ENCODE results near the gene PCDHA7. TPM values are rescaled to one million over a fixed set of nuclear protein-coding genes. Genes with fewer than 3 reads are reported as not detected.
"Not testable (repeated sequence)": the region's sequence is repeated elsewhere in the genome, so short reads cannot be mapped to it uniquely, and the experiment has no call there.

Gene PCDHA7
- under 1 TPM; 0.52 to 0.87 TPM for total RNA-seq
- under 1 TPM; 0.10 to 0.66 (median 0.49) TPM for polyA plus RNA-seq (ENCODE audit: insufficient read length in 6 of 6)
- long read RNA-seq, donor 1, partial matches to known transcripts, result 0 of 1 reads
- long read RNA-seq, donor 1, other reads (novel, unspliced or antisense), result 0 of 1 reads
- long read RNA-seq, donor 2, result 0 reads
- long read RNA-seq, donor 3, result 0 reads
- long read RNA-seq, donor 4, result 0 reads
- long read RNA-seq, donor 5, full-length matches to known transcripts, result 2 of 2 reads
- long read RNA-seq, donor 5, partial matches to known transcripts, result 0 of 2 reads
- long read RNA-seq, donor 5, other reads (novel, unspliced or antisense), result 0 of 2 reads
- long read RNA-seq, donor 6, result 0 reads
- long read RNA-seq, donor 7, result 0 reads
- long read RNA-seq, donor 8, result 0 reads
- long read RNA-seq, donor 9, result 0 reads
- long read RNA-seq, donor 10, result 0 reads
- long read RNA-seq, donor 11, full-length matches to known transcripts, result 6 of 6 reads
- long read RNA-seq, donor 11, partial matches to known transcripts, result 0 of 6 reads
- long read RNA-seq, donor 11, other reads (novel, unspliced or antisense), result 0 of 6 reads
- long read RNA-seq, donor 12, result 0 reads

GRCh38 chr5:140833993-140834392, at the start of gene PCDHA7:
TSS of gene PCDHA7 (plus strand) at chr5:140834269. CDS start at chr5:140834384, 115 bp downstream.
- ATAC-seq, result no peak
- Histone ChIP-seq H3K9me3 (peaks cover 0 to 40% of the 10 kb centered on the region in 2 donors), H3K4me3 (peak within 1 kb of the TSS in 1 of 2 donors; percentile 10), H3K36me3 (no peaks in the 10 kb centered on the region), H3K27me3 (peaks cover 5 to 82% of the 10 kb centered on the region in 2 donors), H3K27ac (no peak within 1 kb of the TSS), H3K4me1 (no peaks in the 10 kb centered on the region)
- DNase-seq, result peak in 1 of 4 donors; percentile 10
- TF ChIP-seq CTCF (IDR thresholded peaks at IDR 0.05), result no peak
- intact Hi-C loops (cut with DNase I), result no loop called here

GRCh38 chr5:140785905-140786686, 48.0 kb upstream of the PCDHA7 start, which contains the start of gene PCDHA1:
TSS of gene PCDHA1 (plus strand) at chr5:140786140.
- Histone ChIP-seq H3K36me3 (no peaks in the 10 kb centered on the region), H3K9me3 (peaks cover 0 to 96% of the 10 kb centered on the region in 2 donors), H3K27me3 (peaks cover 10 to 50% of the 10 kb centered on the region in 2 donors), H3K4me3 (no peak within 1 kb of the TSS), H3K4me1 (no peaks in the 10 kb centered on the region), H3K27ac (no peak within 1 kb of the TSS)
- intact Hi-C loops (cut with DNase I), result no loop called here
- no peak for DNase-seq
- no peak for ATAC-seq
- TF ChIP-seq CTCF (IDR thresholded peaks at IDR 0.05), result no peak

- H3K27ac ChIP-seq; ATAC-seq; H3K36me3 ChIP-seq; H3K4me3 ChIP-seq; H3K4me1 ChIP-seq; intact Hi-C loops (cut with DNase I): not testable (repeated sequence)
- Histone ChIP-seq H3K27me3 (peaks cover 10 to 55% of the 10 kb centered on the region in 2 donors), H3K9me3 (peaks cover 0 to 93% of the 10 kb centered on the region in 2 donors)
- peak in 1 of 4 donors; percentile 74 for DNase-seq
Measured at GRCh38 chr5:140787422-140787821, 46.6 kb upstream of the PCDHA7 start.

GRCh38 chr5:140787849-140788504, 46.1 kb upstream of the PCDHA7 start:
- H3K27ac ChIP-seq; H3K4me1 ChIP-seq; H3K4me3 ChIP-seq; ATAC-seq; H3K36me3 ChIP-seq; intact Hi-C loops (cut with DNase I): not testable (repeated sequence)
- Histone ChIP-seq H3K27me3 (peaks cover 10 to 61% of the 10 kb centered on the region in 2 donors), H3K9me3 (peaks cover 0 to 92% of the 10 kb centered on the region in 2 donors)
- DNase-seq, result peak in 1 of 4 donors; percentile 71

GRCh38 chr5:140791089-140791488, 43.0 kb upstream of the PCDHA7 start:
- no peak for TF ChIP-seq CTCF (IDR thresholded peaks at IDR 0.05)
- no peak for ATAC-seq
- no peaks in the 10 kb centered on the region for H3K36me3 ChIP-seq
- H3K9me3 ChIP-seq, result peaks cover 0 to 91% of the 10 kb centered on the region in 2 donors
- intact Hi-C loops (cut with DNase I), result no loop called here
- peaks cover 10 to 76% of the 10 kb centered on the region in 2 donors for H3K27me3 ChIP-seq
- H3K27ac ChIP-seq, result no peak overlapping the region
- no peaks in the 10 kb centered on the region for H3K4me1 ChIP-seq
- no peak for DNase-seq
- no peak overlapping the region for H3K4me3 ChIP-seq

Measured in left lung (tissue), 14 donors.